Skin of body (tissue), 2 donors: ENCODE results near the gene ENOSF1. TPM values are rescaled to one million over a fixed set of nuclear protein-coding genes. Genes with fewer than 3 reads are reported as not detected.

Experiments
- DNase-seq: peaks from one replicate; lab custom pipeline; 2025; lab: John Stamatoyannopoulos, UW
- total RNA-seq: library from RNA; depleted of rRNA; stranded (reverse); fragments of >200 nt; gene quantifications from one replicate; pipeline ENCODE4 v1.2.3, GENCODE V29; 2014

ENOSF1 gene
- total RNA-seq, 1 donor from 2014 or later, result 35.3 TPM

GRCh38 chr18:635171-635570, 77.3 kb downstream of the ENOSF1 start:
- DNase-seq, result no peak

- no peak for DNase-seq
Observed at GRCh38 chr18:634551-635045, 77.8 kb downstream of the ENOSF1 start.

- no peak for DNase-seq
Observed at GRCh38 chr18:631560-631959, 80.9 kb downstream of the ENOSF1 start.

GRCh38 chr18:629269-630150, 82.9 kb downstream of the ENOSF1 start:
- DNase-seq, result no peak

GRCh38 chr18:627231-627630, 85.2 kb downstream of the ENOSF1 start:
- DNase-seq, result no peak

GRCh38 chr18:623761-624620, 88.4 kb downstream of the ENOSF1 start:
- no peak for DNase-seq

- DNase-seq, result no peak
Observed at GRCh38 chr18:622289-622688, 90.1 kb downstream of the ENOSF1 start.

GRCh38 chr18:621291-622043, 91.0 kb downstream of the ENOSF1 start:
- no peak for DNase-seq

Other genes with a start within 250 kb of the ENOSF1 start
- gene COLEC12, start 211.9 kb downstream of the ENOSF1 start, total RNA-seq, result 58.1 TPM
- not detected for gene CETN1, start 132.2 kb downstream of the ENOSF1 start, total RNA-seq
- gene CLUL1, start 115.6 kb downstream of the ENOSF1 start, total RNA-seq, result 1.1 TPM
- 25.0 TPM for gene TYMS, start 55.0 kb downstream of the ENOSF1 start, total RNA-seq
- gene YES1, start 99.6 kb upstream of the ENOSF1 start, total RNA-seq, result 50.3 TPM
- gene ADCYAP1, start 192.2 kb upstream of the ENOSF1 start, total RNA-seq, result 3.4 TPM